Mucosa of rectum (tissue), 2 donors: ENCODE results near the gene MLNR.

Experiments
- H3K27ac ChIP-seq, 2 donors: one replicate each; pipeline ENCODE4 v1.7.0; 2013; ENCODE audit warnings: inconsistent platforms in 2 of 2, low read depth in 2 of 2, low read length in 2 of 2
- H3K27me3 ChIP-seq, 2 donors: one replicate each; pipeline ENCODE4 v1.7.0; 2013; ENCODE audit warnings: low read length in 2 of 2; ENCODE audit not compliant: control insufficient read depth in 2 of 2, insufficient read depth in 2 of 2
- H3K36me3 ChIP-seq, 2 donors: one replicate each; pipeline ENCODE4 v1.7.0; 2013; ENCODE audit warnings: low read length in 2 of 2; ENCODE audit not compliant: control insufficient read depth in 2 of 2, insufficient read depth in 2 of 2
- H3K4me1 ChIP-seq, 2 donors: one replicate each; pipeline ENCODE4 v1.7.0; 2013; ENCODE audit warnings: low read length in 2 of 2, mild to moderate bottlenecking in 1 of 2; ENCODE audit not compliant: control insufficient read depth in 2 of 2, insufficient read depth in 2 of 2
- H3K4me3 ChIP-seq, 2 donors: one replicate each; pipeline ENCODE4 v1.7.0; 2013; ENCODE audit warnings: low read length in 2 of 2
- H3K9ac ChIP-seq, 2 donors: one replicate each; pipeline ENCODE4 v1.7.0; 2013; ENCODE audit warnings: low read length in 2 of 2, low read depth in 1 of 2, mild to moderate bottlenecking in 1 of 2
- H3K9me3 ChIP-seq, 2 donors: one replicate each; pipeline ENCODE4 v1.7.0; 2013; ENCODE audit warnings: low read length in 2 of 2; ENCODE audit not compliant: control insufficient read depth in 2 of 2
- donor health status: healthy.
- donor health status: Normal muscosa, but diverticular disease.

MLNR gene

DNA sequence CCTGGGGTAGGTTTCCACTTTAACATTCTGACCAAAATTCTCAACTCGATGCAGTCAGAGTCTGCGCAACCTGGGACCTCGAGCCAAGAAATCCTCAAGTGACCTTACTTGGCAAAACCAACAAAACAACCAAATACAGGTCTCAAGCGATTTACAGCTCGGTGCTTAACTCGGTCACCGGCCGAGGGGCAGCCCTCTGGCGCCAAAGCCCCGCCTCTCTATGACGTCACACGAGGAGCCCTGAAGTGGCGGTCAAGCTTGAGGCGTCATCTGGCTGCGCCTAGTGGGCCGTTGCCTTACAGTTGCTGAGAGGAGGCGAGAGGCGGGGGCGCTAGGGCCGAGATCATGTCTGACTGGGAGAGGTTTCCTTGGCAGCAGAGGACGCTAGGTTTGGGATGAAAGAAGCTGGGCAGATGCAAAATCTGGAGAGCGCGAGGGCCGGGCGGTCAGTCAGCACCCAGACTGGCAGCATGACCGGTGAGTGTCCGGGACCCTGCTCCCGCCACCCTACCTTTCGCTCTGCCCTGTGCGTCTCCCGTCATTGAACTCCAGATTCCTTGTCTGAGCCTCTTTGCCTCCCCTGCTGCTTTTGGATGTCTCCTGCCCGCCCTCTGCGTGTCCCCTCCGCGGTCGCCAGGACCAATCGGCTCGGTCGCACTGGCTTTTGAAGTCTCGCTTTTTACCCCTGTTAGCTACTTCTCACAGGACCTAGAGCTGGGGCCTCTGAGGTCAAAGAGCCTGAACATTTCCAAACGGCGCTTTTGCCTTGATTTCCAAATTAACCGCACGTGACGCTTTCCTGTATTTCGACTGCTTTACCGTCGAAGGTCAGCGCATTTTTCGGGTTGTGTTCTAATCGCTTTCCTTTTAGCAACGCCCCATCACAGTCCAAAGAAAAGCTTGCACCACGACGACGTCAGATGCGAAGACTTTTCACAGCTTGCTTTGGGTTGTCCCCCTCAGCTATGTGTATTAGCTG lies 27.8 kb downstream of the MLNR start, which contains the start of gene CDADC1:
CDADC1 (plus strand) TSS at position 283 of the 979 bp plus-strand sequence; CDS start at position 396, 113 bp downstream.
- Histone ChIP-seq H3K9me3 (no peaks in the 10 kb centered on the region), H3K4me3 (peak within 1 kb of the TSS; percentile 96 to 97), H3K36me3 (no peaks in the 10 kb centered on the region), H3K27ac (peak within 1 kb of the TSS; percentile 73 to 84), H3K27me3 (no peaks in the 10 kb centered on the region), H3K4me1 (peaks cover 0 to 7% of the 10 kb centered on the region in 2 donors), H3K9ac (peak within 1 kb of the TSS; percentile 89 to 94)

DNA sequence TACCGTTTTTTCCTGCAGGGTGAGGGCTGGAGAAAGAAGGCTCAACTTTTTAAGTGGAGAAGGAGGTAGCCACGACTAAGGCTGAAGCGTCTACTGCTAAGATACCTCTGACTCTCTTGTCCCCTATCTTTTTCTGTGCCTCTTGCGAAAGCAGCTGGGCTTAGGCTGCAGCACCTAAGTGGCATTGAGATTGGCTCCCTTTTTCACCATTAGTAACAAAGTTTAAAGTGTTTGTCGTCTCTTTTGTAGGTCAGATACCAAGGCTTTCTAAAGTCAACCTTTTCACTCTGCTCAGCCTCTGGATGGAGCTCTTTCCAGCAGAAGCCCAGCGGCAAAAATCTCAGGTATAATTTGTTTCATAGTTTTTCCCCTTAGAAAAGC lies 28.5 kb downstream of the MLNR start:
- Histone ChIP-seq H3K4me3 (peak overlapping the region; percentile 96 to 97), H3K36me3 (no peaks in the 10 kb centered on the region), H3K27me3 (no peaks in the 10 kb centered on the region), H3K9ac (peak overlapping the region; percentile 89 to 94), H3K9me3 (no peaks in the 10 kb centered on the region), H3K4me1 (peaks cover 0 to 7% of the 10 kb centered on the region in 2 donors), H3K27ac (peak overlapping the region; percentile 73 to 84)

DNA sequence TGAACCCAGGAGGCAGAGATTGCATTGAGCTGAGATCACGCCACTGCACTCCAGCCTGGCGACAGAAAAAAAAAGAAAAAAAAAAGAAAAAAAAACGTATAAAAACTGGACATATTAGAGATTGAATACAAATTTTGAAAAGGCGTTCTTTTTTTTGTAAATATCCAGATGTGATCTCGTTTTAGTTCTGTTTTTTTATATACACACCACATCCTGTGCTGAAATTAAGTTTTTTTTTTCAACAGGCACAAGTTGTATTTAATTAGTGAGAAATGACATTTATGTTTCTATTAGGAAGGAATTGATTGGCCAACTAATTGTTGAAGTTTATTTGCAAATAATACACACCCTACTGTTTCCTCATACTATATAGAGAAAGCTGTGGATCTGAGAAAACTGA lies 31.2 kb downstream of the MLNR start:
- Histone ChIP-seq H3K9me3 (no peaks in the 10 kb centered on the region), H3K4me1 (peaks cover 0 to 7% of the 10 kb centered on the region in 2 donors), H3K27me3 (no peaks in the 10 kb centered on the region), H3K27ac (no peak overlapping the region), H3K36me3 (peaks cover 6 to 10% of the 10 kb centered on the region in 2 donors), H3K9ac (no peak overlapping the region), H3K4me3 (no peak overlapping the region)

DNA sequence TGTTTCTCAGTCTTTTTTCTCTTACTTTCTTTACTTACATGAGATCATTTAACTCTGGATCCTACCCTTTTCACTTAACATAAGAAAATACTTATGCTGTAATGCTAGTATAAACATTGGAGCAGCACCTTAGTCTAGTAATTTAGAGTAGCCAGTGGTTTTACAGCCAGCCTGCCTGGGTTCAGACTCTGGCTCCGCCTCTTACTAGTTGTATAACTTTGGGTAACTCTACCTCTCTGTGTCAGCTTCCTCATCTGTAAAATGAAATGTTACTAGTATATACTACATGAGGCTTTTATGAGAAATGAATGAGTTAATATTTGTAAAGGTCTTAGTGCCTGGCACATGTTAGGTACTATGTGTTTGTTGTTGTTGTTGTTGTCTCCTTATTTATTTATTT lies 33.2 kb downstream of the MLNR start:
- Histone ChIP-seq H3K4me3 (no peak overlapping the region), H3K4me1 (peaks cover 0 to 6% of the 10 kb centered on the region in 2 donors), H3K9ac (no peak overlapping the region), H3K36me3 (peaks cover 7 to 12% of the 10 kb centered on the region in 2 donors), H3K27ac (no peak overlapping the region), H3K27me3 (no peaks in the 10 kb centered on the region), H3K9me3 (no peaks in the 10 kb centered on the region)

DNA sequence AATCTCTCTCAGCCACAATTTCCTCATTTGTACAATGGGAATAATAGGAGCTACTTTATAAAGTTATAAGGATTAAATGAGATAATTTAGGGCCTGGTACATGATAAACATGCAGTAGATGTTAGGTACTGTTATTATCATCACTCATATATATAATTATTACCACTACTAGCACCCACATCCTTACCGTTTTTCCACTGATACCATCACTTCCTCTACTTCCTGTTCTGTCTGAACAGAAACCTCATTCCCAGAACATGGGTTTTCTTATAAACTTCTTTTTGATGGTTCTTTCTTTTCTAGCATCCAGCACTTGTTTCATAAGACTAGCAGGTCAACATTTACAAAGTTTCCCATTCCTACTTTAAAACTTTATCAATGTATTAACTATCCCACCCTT lies 33.9 kb downstream of the MLNR start:
- no peak overlapping the region for H3K27ac ChIP-seq
- H3K36me3 ChIP-seq: peaks cover 7 to 12% of the 10 kb centered on the region in 2 donors
- H3K9me3 ChIP-seq: no peaks in the 10 kb centered on the region
- no peak overlapping the region for H3K4me3 ChIP-seq
- no peaks in the 10 kb centered on the region for H3K4me1 ChIP-seq
- no peaks in the 10 kb centered on the region for H3K27me3 ChIP-seq
- H3K9ac ChIP-seq: no peak overlapping the region

DNA sequence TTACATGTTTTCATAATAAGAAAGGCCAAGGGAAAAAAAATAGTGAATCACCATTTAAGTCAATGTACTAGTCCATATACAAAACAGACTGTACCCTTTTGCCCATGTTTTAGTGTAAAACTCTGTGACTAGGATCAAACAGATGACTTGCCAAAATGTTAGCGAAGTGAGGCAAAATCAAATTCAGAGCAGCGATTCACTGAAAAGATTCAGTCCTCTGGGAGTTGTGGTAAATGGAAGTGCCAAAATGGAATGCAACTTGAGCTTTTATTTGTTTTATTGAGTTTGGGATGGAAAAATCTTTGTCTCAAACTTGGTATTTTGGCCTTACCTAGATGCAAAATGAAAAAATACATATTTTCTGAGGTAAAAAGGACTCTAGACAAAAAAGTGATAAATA lies 36.7 kb downstream of the MLNR start:
- Histone ChIP-seq H3K9me3 (no peaks in the 10 kb centered on the region), H3K4me3 (no peak overlapping the region), H3K27me3 (no peaks in the 10 kb centered on the region), H3K9ac (no peak overlapping the region), H3K36me3 (peaks cover 22 to 37% of the 10 kb centered on the region in 2 donors), H3K27ac (no peak overlapping the region), H3K4me1 (no peaks in the 10 kb centered on the region)

DNA sequence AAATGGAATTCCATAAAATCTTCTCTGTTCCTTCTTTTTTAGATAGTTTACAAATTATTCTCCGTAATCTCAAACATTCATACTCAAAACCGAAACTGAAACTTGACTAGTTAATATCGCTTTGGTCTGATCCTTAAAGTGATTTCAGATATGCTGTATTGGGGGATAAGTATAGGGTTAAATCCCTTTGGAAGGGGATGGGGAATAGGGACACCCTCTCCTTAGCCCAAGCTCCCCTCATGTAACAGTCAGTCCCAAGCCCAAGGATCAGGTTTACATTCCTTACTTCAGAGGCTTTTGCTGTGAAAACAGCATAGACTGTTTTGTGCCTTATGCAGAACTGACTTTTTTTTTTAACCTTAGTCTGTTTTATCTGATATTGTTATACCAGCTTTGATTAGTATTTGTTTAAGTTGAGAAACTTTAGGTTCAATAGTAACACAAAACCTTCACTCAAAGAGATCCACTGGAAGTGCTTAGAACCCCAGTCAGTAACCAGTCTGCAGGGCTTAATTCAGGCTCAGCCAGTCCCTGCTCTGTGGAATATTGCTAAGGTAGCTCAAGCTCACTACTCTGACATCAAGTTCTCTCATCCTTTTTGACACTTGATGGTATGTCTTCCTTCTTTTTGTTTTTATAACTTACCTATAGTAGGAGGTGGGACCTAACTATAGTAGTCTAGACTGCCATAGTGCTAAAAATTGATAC lies 38.1 kb downstream of the MLNR start:
- no peak overlapping the region for H3K27ac ChIP-seq
- peak overlapping the region in 1 of 2 donors; percentile 16 for H3K9ac ChIP-seq
- peak overlapping the region; percentile 45 to 68 for H3K4me3 ChIP-seq
- no peaks in the 10 kb centered on the region for H3K27me3 ChIP-seq
- H3K4me1 ChIP-seq: no peaks in the 10 kb centered on the region
- H3K36me3 ChIP-seq: peaks cover 22 to 39% of the 10 kb centered on the region in 2 donors
- no peaks in the 10 kb centered on the region for H3K9me3 ChIP-seq

DNA sequence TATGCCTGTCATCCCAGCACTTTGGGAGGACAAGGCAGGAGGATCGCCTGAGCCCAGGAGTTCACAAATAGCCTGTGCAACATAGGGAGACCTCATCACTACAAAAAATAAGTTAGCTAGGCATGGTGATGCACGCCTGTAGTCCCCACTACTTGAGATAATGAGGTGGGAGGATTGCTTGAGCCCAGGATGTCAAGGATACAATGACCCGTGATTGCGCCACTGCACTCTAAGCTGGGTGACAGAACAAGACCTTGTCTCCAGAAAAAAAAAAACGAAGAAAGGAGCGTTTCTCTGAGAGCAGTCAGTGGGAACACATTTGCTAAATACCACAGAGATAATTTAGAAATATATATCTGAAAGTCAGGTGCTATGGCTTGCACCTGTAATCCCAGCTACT lies 39.4 kb downstream of the MLNR start:
- no peak overlapping the region for H3K9ac ChIP-seq
- no peak overlapping the region for H3K27ac ChIP-seq
- no peaks in the 10 kb centered on the region for H3K4me1 ChIP-seq
- peaks cover 22 to 39% of the 10 kb centered on the region in 2 donors for H3K36me3 ChIP-seq
- H3K4me3 ChIP-seq: no peak overlapping the region
- H3K9me3 ChIP-seq: no peaks in the 10 kb centered on the region
- H3K27me3 ChIP-seq: no peaks in the 10 kb centered on the region

DNA sequence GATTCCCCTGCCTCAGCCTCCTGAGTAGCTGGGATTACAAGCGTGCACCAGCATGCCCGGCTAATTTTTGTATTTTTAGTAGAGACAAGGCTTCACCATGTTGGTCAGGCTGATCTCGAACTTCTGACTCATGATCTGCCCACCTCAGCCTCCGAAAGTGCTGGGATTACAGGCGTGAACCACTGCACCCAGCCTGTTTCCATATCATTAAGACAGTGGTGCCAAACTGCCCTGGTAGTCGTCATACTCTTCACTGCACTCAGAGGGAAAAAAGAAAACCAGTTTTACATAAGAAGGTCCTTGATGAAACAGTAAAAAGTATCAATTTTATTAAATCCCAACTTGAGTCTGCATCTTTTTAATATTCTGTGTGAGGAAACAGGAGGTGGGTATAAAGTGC lies 42.5 kb downstream of the MLNR start:
- no peaks in the 10 kb centered on the region for H3K4me1 ChIP-seq
- no peak overlapping the region for H3K27ac ChIP-seq
- no peaks in the 10 kb centered on the region for H3K27me3 ChIP-seq
- no peaks in the 10 kb centered on the region for H3K9me3 ChIP-seq
- no peak overlapping the region for H3K9ac ChIP-seq
- H3K36me3 ChIP-seq: peaks cover 19 to 27% of the 10 kb centered on the region in 2 donors
- H3K4me3 ChIP-seq: no peak overlapping the region

DNA sequence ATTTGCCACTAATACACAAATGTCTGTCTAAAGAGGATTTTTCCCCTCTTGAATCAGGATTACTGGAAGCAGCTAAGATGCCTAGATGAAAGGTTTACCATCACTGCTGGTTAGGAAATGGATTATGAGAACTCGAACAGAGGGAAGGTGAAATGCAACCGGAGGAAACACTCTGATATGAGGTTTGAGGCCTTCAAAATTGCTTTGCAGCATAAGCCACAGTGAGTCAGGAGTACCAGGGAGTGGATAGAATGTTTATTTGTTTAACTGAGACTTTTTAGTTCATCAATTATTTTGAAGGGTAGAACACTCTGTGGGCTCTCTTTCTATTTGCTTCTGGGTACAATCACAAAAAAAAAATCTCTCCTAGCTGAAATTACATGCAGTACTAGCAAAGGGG lies 45.7 kb downstream of the MLNR start:
- H3K9me3 ChIP-seq: no peaks in the 10 kb centered on the region
- H3K9ac ChIP-seq: no peak overlapping the region
- H3K27me3 ChIP-seq: no peaks in the 10 kb centered on the region
- peaks cover 18 to 19% of the 10 kb centered on the region in 2 donors for H3K36me3 ChIP-seq
- no peak overlapping the region for H3K4me3 ChIP-seq
- H3K4me1 ChIP-seq: no peaks in the 10 kb centered on the region
- H3K27ac ChIP-seq: no peak overlapping the region
